ENCODE data around the gene DTNA.
"Not testable (repeated sequence)": the region's sequence is repeated elsewhere in the genome, so short reads cannot be mapped to it uniquely, and the experiment has no call there.

The DTNA gene

GRCh38 chr18:34709750-34710441 lies at the start of gene DTNA:
TSS of gene DTNA (plus strand) at chr18:34710298. CDS start at chr18:34755977, 45,679 bp downstream.
- peak; percentile 64 for DNase-seq

GRCh38 chr18:34660572-34660971 lies 49.5 kb upstream of the DTNA start:
- DNase-seq: no peak

- peak; percentile 39 for DNase-seq
Measured at GRCh38 chr18:34661464-34662087, 48.5 kb upstream of the DTNA start.

GRCh38 chr18:34676816-34677574 lies 33.1 kb upstream of the DTNA start:
- DNase-seq: no peak

- DNase-seq: not testable (repeated sequence)
Measured at GRCh38 chr18:34689750-34690149, 20.3 kb upstream of the DTNA start.

GRCh38 chr18:34691614-34692013 lies 18.5 kb upstream of the DTNA start:
- no peak for DNase-seq

- DNase-seq: no peak
Measured at GRCh38 chr18:34694591-34695165, 15.4 kb upstream of the DTNA start.

- peak; percentile 64 for DNase-seq
Measured at GRCh38 chr18:34695310-34695709, 14.8 kb upstream of the DTNA start.

- no peak for DNase-seq
Measured at GRCh38 chr18:34696671-34697070, 13.4 kb upstream of the DTNA start.

- no peak for DNase-seq
Measured at GRCh38 chr18:34697233-34697632, 12.9 kb upstream of the DTNA start.

GRCh38 chr18:34697891-34698290 lies 12.2 kb upstream of the DTNA start:
- no peak for DNase-seq

- DNase-seq: no peak
Measured at GRCh38 chr18:34701911-34702310, 8.2 kb upstream of the DTNA start.

GRCh38 chr18:34702814-34703213 lies 7.3 kb upstream of the DTNA start:
- no peak for DNase-seq

GRCh38 chr18:34704074-34704473 lies 6.0 kb upstream of the DTNA start:
- DNase-seq: no peak

GRCh38 chr18:34704823-34705222 lies 5.3 kb upstream of the DTNA start:
- no peak for DNase-seq

- peak; percentile 88 for DNase-seq
Measured at GRCh38 chr18:34707670-34708069, 2.4 kb upstream of the DTNA start.

- no peak for DNase-seq
Measured at GRCh38 chr18:34709104-34709503, 994 bp upstream of the DTNA start.

- no peak for DNase-seq
Measured at GRCh38 chr18:34710458-34710914, 388 bp downstream of the DTNA start.

- peak; percentile 80 for DNase-seq
Measured at GRCh38 chr18:34710934-34711333, 836 bp downstream of the DTNA start.

- not testable (repeated sequence) for DNase-seq
Measured at GRCh38 chr18:34716111-34716510, 6.0 kb downstream of the DTNA start.

GRCh38 chr18:34718610-34719009 lies 8.5 kb downstream of the DTNA start:
- no peak for DNase-seq

GRCh38 chr18:34720220-34720619 lies 10.1 kb downstream of the DTNA start:
- DNase-seq: no peak

- no peak for DNase-seq
Measured at GRCh38 chr18:34723143-34723542, 13.0 kb downstream of the DTNA start.
